OCI-LY7 (cell line): ENCODE results near the gene AKAP13. TPM values are rescaled to one million over a fixed set of nuclear protein-coding genes. Genes with fewer than 3 reads are reported as not detected.

Source experiments
- BruUV-seq: library from RNA; stranded (reverse); fragments of 400-500 nt; replicated peaks from 2 replicates; lab custom pipeline; 2021; lab: Mats Ljungman, UMichigan
- CTCF ChIA-PET: fragments of 300-600 bp; sonication (Branson Sonifier 250); formaldehyde crosslinking; loops from one replicate; lab custom pipeline; 2022; ENCODE audit warnings: antibody characterized with exemption; ENCODE audit not compliant: unreplicated experiment; lab: Charles Lee
- POLR2A ChIA-PET: fragments of 300-600 bp; sonication (Branson Sonifier 250); formaldehyde crosslinking; loops from one replicate; lab custom pipeline; 2022; ENCODE audit warnings: antibody characterized with exemption; lab: Charles Lee
- DNase-seq: peaks from one replicate; pipeline ENCODE4 v3.0.0-alpha.2; 2015; ENCODE audit warnings: low spot score
- H2AFZ ChIP-seq: fragments of 200-600 bp; sonication (generic), shearing (Covaris generic); 2 replicates; pipeline ENCODE4 v1.6.1; 2014; ENCODE audit warnings: mild to moderate bottlenecking, antibody characterized with exemption, low read length, moderate library complexity
- H3K27ac ChIP-seq: fragments of 200-600 bp; sonication (generic); 2 replicates; pipeline ENCODE4 v1.5.1; 2014; ENCODE audit warnings: mixed run types, low read depth, mild to moderate bottlenecking, moderate library complexity, low read length, inconsistent platforms; ENCODE audit not compliant: poor library complexity, severe bottlenecking
- H3K36me3 ChIP-seq: fragments of 200-600 bp; sonication (generic); 2 replicates; pipeline ENCODE4 v1.6.1; 2014; ENCODE audit warnings: mild to moderate bottlenecking, antibody characterized with exemption, low read length, moderate library complexity, mixed read lengths; ENCODE audit not compliant: insufficient read depth
- H3K4me1 ChIP-seq: fragments of 200-600 bp; sonication (generic); 2 replicates; pipeline ENCODE4 v1.5.1; 2014; ENCODE audit warnings: mild to moderate bottlenecking, low read length; ENCODE audit not compliant: insufficient read depth, poor library complexity, severe bottlenecking
- H3K4me2 ChIP-seq: fragments of 200-600 bp; sonication (generic); 2 replicates; pipeline ENCODE4 v1.6.1; 2014; ENCODE audit warnings: mild to moderate bottlenecking, low read length
- H3K4me3 ChIP-seq: fragments of 200-600 bp; sonication (generic); 2 replicates; pipeline ENCODE4 v1.5.1; 2014; ENCODE audit warnings: mild to moderate bottlenecking, low read depth, low read length; ENCODE audit not compliant: poor library complexity, severe bottlenecking
- H3K79me2 ChIP-seq: fragments of 200-600 bp; sonication (generic); 2 replicates; pipeline ENCODE4 v1.6.1; 2016; ENCODE audit warnings: low read depth, mild to moderate bottlenecking, low read length, moderate library complexity, mixed read lengths; ENCODE audit not compliant: insufficient read depth
- H3K9me2 ChIP-seq: fragments of 200-600 bp; sonication (generic); 2 replicates; pipeline ENCODE4 v1.6.1; 2016; ENCODE audit warnings: mild to moderate bottlenecking, low read length, mixed read lengths; ENCODE audit not compliant: insufficient read depth
- H3K9me3 ChIP-seq: fragments of 200-600 bp; sonication (generic); 2 replicates; pipeline ENCODE4 v1.6.1; 2014; ENCODE audit warnings: mild to moderate bottlenecking, mixed run types, low read length, mixed read lengths
- H4K20me1 ChIP-seq: fragments of 200-600 bp; sonication (generic); 2 replicates; pipeline ENCODE4 v1.6.1; 2014; ENCODE audit warnings: mild to moderate bottlenecking, antibody characterized with exemption, low read length, moderate library complexity, mixed read lengths; ENCODE audit not compliant: insufficient read depth
- CTCF ChIP-seq: fragments of 200-600 bp; sonication (generic); conservative IDR thresholded peaks from 2 replicates; pipeline ENCODE4 v1.5.1; 2014; ENCODE audit warnings: mild to moderate bottlenecking, antibody characterized with exemption, low read length, moderate library complexity, mixed read lengths
- EZH2phosphoT487 ChIP-seq: fragments of 200-600 bp; sonication (generic); IDR thresholded peaks from 2 replicates; pipeline ENCODE4 v1.6.1; 2018; ENCODE audit warnings: low read depth, borderline replicate concordance, mild to moderate bottlenecking, mixed run types, antibody characterized with exemption, low read length, moderate library complexity, mixed read lengths
- intact Hi-C: fragments of 100-400 bp; cut with micrococcal nuclease; formaldehyde crosslinking; loops from one replicate; pipeline ENCODE4 v1.10.0; 2022; ENCODE audit not compliant: unreplicated experiment
- total RNA-seq, 2 experiments: library from RNA; depleted of rRNA in 1 of 2; stranded (reverse); fragments of >200 nt in 1 of 2; shearing (Covaris generic) in 1 of 2; gene quantifications; 2 replicates each; pipeline ENCODE4 v1.2.3, GENCODE V29; 2014 to 2022

The AKAP13 gene
- total RNA-seq, 2 experiments from 2014 or later: 140 to 250 TPM

GRCh38 chr15:85412066-85412465 lies 31.7 kb downstream of the AKAP13 start:
- ChIA-PET CTCF (interaction anchor here (1.0 to 3.3 kb wide), 3 partner anchors 64 to 81 kb away, joined by 3 to 24 read pairs (median 5); no protein-coding TSS in a partner anchor), POLR2A (interaction anchor here (0.6 to 8.8 kb wide), 12 partner anchors 9 to 105 kb away, joined by 3 to 109 read pairs (median 7); partner anchors contain the start of gene AKAP13)
- Histone ChIP-seq H4K20me1 (peaks cover 31% of the 10 kb centered on the region; the same call in 1 of the 2 replicates), H3K9me2 (no peaks in the 10 kb centered on the region), H3K4me1 (peaks cover 83% of the 10 kb centered on the region), H3K27ac (peak overlapping the region; percentile 71), H3K9me3 (no peaks in the 10 kb centered on the region), H3K36me3 (peaks cover 16% of the 10 kb centered on the region), H3K4me3 (peak overlapping the region; percentile 28), H3K4me2 (peak overlapping the region; percentile 84), H2AFZ (no peak overlapping the region), H3K79me2 (peaks cover 100% of the 10 kb centered on the region)
- DNase-seq: no peak
- TF ChIP-seq CTCF (no peak), EZH2phosphoT487 (no peak)
- intact Hi-C loops: no loop called here
- BruUV-seq: no TSS peak

GRCh38 chr15:85412956-85413854 lies 32.8 kb downstream of the AKAP13 start:
- Histone ChIP-seq H2AFZ (no peak overlapping the region), H4K20me1 (peaks cover 30% of the 10 kb centered on the region), H3K4me3 (peak overlapping the region; percentile 49), H3K36me3 (peaks cover 20% of the 10 kb centered on the region), H3K4me1 (peaks cover 72% of the 10 kb centered on the region), H3K4me2 (peak overlapping the region; percentile 84), H3K9me3 (no peaks in the 10 kb centered on the region), H3K79me2 (peaks cover 100% of the 10 kb centered on the region), H3K9me2 (no peaks in the 10 kb centered on the region), H3K27ac (peak overlapping the region; percentile 71)
- BruUV-seq: TSS peak; percentile 88
- intact Hi-C loops: loop anchor here (1.0 kb wide), 2 partner anchors 33 to 82 kb away; partner anchors contain the start of gene AKAP13
- peak; percentile 90 for DNase-seq
- TF ChIP-seq EZH2phosphoT487 (no peak), CTCF (peak; percentile 54; the same call in 1 of the 2 replicates)
- ChIA-PET POLR2A (interaction anchor here (0.6 to 8.8 kb wide), 20 partner anchors 10 to 117 kb away, joined by 3 to 109 read pairs (median 6); partner anchors contain the start of gene AKAP13), CTCF (interaction anchor here (0.7 to 3.3 kb wide), 8 partner anchors 9 to 114 kb away, joined by 3 to 24 read pairs (median 4); no protein-coding TSS in a partner anchor)
